ENCODE data around the gene BCL2L15. TPM values are rescaled to one million over a fixed set of nuclear protein-coding genes. Genes with fewer than 3 reads are reported as not detected.
A peak's percentile ranks its signal among the peaks of the same experiment; 100 is the strongest.

BCL2L15 gene
- total RNA-seq, 1 donor from 2014 or later = 0.27 TPM

DNA sequence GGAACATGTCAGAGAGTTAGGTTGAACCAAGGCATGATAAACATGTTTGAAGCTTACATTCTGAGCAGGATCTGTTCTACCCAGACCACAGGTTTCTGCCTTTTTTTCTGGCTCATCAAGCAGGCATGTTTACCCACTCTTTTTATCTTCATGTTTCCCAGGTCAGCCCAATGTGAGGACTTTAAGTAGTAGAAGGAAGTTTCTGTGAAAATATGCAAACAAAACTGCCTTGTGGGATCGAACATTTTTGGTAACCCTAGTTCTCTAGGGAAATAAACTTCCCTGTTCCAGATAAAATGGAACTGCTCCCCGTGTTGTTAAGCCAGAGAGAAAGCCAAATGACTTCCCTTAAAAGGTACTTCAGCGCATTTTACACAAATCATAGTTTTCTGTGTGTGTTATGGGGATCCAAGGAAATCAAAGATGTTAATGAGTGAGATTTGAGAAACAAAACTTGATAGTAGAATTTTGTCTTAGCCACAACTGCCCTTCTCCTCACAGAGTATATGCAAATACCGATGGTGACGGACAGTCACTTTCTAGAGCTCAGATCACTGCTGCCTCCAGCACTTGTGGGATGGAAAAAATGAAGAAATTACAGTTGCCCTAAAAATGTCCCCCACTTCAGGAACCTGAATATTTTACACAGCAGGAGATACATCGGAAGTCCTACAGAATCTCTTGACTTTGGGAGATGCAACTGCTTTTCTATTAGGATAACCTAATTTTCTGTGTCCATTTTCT is 41.0 kb upstream of the BCL2L15 start:
- DNase-seq (ENCODE audit: low spot score in 2 of 2, unreplicated experiment in 2 of 2) = no peak
- peaks cover 38% of the 10 kb centered on the region for H3K4me1 Mint-ChIP-seq
- peak overlapping the region; percentile 99 for H3K27ac Mint-ChIP-seq
- H3K36me3 Mint-ChIP-seq = no peaks in the 10 kb centered on the region
- peak overlapping the region; percentile 97 for H3K4me3 Mint-ChIP-seq
- peaks cover 14% of the 10 kb centered on the region for H3K27me3 Mint-ChIP-seq (ENCODE audit: low read depth)
- TF ChIP-seq, protein P1, sequence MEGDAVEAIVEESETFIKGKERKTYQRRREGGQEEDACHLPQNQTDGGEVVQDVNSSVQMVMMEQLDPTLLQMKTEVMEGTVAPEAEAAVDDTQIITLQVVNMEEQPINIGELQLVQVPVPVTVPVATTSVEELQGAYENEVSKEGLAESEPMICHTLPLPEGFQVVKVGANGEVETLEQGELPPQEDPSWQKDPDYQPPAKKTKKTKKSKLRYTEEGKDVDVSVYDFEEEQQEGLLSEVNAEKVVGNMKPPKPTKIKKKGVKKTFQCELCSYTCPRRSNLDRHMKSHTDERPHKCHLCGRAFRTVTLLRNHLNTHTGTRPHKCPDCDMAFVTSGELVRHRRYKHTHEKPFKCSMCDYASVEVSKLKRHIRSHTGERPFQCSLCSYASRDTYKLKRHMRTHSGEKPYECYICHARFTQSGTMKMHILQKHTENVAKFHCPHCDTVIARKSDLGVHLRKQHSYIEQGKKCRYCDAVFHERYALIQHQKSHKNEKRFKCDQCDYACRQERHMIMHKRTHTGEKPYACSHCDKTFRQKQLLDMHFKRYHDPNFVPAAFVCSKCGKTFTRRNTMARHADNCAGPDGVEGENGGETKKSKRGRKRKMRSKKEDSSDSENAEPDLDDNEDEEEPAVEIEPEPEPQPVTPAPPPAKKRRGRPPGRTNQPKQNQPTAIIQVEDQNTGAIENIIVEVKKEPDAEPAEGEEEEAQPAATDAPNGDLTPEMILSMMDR (IDR thresholded peaks at IDR 0.05; ENCODE audit: unreplicated experiment) = no peak
- no peaks in the 10 kb centered on the region for H3K9me3 Mint-ChIP-seq

DNA sequence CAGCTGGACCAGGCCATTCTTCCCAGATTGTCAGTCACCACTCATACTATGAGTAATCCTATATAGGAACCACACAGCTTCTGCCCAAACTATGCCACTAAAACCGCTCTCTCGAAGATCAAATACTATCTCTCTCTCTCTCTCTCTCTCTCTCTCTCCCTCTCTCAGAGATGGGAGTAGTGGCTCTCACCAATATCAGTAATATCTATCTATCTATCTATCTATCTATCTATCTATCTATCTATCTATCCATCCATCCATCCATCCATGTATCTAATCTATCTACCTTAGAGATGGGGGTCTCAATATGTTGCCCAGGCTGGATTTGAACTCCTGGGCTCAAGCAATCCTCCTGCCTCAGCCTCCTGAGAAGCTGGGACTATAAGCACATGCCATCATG is 37.1 kb upstream of the BCL2L15 start:
- Mint-ChIP-seq H3K36me3 (no peaks in the 10 kb centered on the region), H3K4me1 (peaks cover 14% of the 10 kb centered on the region), H3K4me3 (no peak overlapping the region), H3K9me3 (no peaks in the 10 kb centered on the region), H3K27ac (no peak overlapping the region), H3K27me3 (ENCODE audit: low read depth) (peaks cover 24% of the 10 kb centered on the region)
- TF ChIP-seq, protein P1 (IDR thresholded peaks at IDR 0.05; ENCODE audit: unreplicated experiment) = no peak
- DNase-seq (ENCODE audit: low spot score in 2 of 2, unreplicated experiment in 2 of 2) = no peak

DNA sequence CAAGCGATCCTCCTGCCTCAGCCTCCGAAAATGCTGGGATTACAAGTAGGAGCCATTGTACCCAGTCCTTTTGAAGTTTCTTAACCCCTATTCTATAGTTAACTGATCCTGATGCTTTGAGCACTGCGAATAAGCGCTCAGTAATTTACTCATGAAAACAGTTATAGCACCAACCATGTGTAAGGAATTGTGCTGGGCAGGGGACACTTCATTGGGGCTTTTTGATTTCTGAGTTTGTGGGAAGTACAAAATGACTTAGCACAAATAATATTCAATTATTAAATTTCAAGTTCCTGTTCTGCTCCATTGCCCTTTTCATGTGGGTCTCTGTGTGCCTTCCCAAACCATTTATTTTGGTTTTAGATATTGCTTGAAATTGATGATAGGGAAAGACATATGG is 35.6 kb upstream of the BCL2L15 start:
- peaks cover 4% of the 10 kb centered on the region for H3K4me1 Mint-ChIP-seq
- H3K36me3 Mint-ChIP-seq = no peaks in the 10 kb centered on the region
- no peaks in the 10 kb centered on the region for H3K9me3 Mint-ChIP-seq
- no peak overlapping the region for H3K4me3 Mint-ChIP-seq
- no peak for DNase-seq (ENCODE audit: low spot score in 2 of 2, unreplicated experiment in 2 of 2)
- TF ChIP-seq, protein P1 (IDR thresholded peaks at IDR 0.05; ENCODE audit: unreplicated experiment) = no peak
- peaks cover 24% of the 10 kb centered on the region for H3K27me3 Mint-ChIP-seq (ENCODE audit: low read depth)
- H3K27ac Mint-ChIP-seq = no peak overlapping the region

DNA sequence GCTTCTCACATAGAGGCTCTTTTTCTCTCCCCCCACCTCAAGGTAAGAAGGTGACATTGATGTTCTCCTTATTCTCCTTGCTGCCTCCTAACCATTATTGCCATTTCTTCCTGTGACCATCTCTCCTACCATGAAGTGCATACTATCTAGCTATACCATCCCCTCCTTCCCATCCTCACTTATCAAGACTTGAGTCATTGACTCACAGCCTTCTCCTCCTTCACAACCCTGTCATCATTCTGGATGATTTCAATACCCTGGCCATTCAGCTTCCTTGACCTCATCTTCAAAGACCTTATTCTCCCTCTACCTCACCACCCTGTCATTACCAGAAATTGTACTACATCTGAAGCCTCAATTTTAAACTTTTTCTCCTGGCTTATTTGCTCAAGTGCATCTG is 30.9 kb upstream of the BCL2L15 start:
- H3K27me3 Mint-ChIP-seq (ENCODE audit: low read depth) = peaks cover 8% of the 10 kb centered on the region
- no peaks in the 10 kb centered on the region for H3K36me3 Mint-ChIP-seq

DNA sequence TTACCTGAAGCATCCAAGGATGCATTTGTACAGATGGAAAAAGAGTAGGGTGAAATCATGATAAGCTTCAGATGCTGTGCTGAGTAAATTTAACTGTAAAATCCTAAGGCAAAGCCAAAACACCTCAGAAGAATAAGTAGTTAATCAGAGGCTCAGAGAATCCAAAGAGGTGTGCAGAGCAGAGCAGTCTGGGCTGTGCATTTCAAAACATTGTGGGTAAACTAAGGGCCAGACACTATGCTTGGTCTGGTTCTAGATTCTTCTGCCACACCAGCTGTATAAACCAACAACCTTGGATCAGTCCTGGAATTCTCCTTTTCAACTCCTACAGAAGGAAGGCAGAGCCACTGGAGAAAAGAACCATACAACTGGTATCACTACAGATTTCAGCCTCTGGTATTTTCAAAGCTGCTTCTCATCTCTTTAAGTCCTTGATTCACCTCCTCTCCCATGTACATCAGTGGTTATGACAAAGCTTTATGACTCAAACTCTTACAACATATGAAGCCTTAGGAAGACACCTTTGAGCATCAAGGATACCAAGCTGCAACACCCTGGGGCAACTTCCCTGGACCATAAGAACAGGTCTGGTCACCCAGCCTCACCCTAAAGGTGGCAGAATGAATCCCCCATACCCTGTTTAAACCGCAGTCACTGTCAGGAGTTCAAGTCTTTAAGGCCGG is 30.2 kb upstream of the BCL2L15 start:
- TF ChIP-seq, protein P1 (IDR thresholded peaks at IDR 0.05; ENCODE audit: unreplicated experiment) = no peak
- Mint-ChIP-seq H3K36me3 (no peaks in the 10 kb centered on the region), H3K27ac (no peak overlapping the region), H3K4me1 (no peaks in the 10 kb centered on the region), H3K9me3 (no peaks in the 10 kb centered on the region), H3K27me3 (ENCODE audit: low read depth) (peaks cover 2% of the 10 kb centered on the region), H3K4me3 (no peak overlapping the region)
- no peak for DNase-seq (ENCODE audit: low spot score in 2 of 2, unreplicated experiment in 2 of 2)

More for the DNA sequence above, 30.9 kb upstream of the BCL2L15 start:
- TF ChIP-seq, protein P1 (IDR thresholded peaks at IDR 0.05; ENCODE audit: unreplicated experiment) = no peak
- Mint-ChIP-seq H3K4me3 (no peak overlapping the region), H3K4me1 (no peaks in the 10 kb centered on the region), H3K9me3 (no peaks in the 10 kb centered on the region), H3K27ac (no peak overlapping the region)
- no peak for DNase-seq (ENCODE audit: low spot score in 2 of 2, unreplicated experiment in 2 of 2)
